22Rv1 (cell line): ENCODE measurements around the gene LRP4.

Experiments used
- CTCF ChIP-seq: fragments of 450-650 bp; IDR thresholded peaks from 2 replicates; pipeline ENCODE4 v1.5.1; 2017; ENCODE audit warnings: mild to moderate bottlenecking
- ZFX ChIP-seq: fragments of 450-650 bp; IDR thresholded peaks from 2 replicates; pipeline ENCODE4 v1.6.1; 2017; ENCODE audit warnings: antibody characterized with exemption, borderline replicate concordance

- TF ChIP-seq CTCF (no peak), ZFX (no peak)
These were observed 14.5 kb downstream of the LRP4 start for GRCh38 chr11:46903846-46904245.
